ENCODE data around the gene GABBR2. TPM values are rescaled to one million over a fixed set of nuclear protein-coding genes. Genes with fewer than 3 reads are reported as not detected.
"Not testable (repeated sequence)": the region's sequence is repeated elsewhere in the genome, so short reads cannot be mapped to it uniquely, and the experiment has no call there.

GABBR2 gene
- total RNA-seq, 1 donor from 2014 or later = not detected

GRCh38 chr9:98503867-98504266 is 204.9 kb downstream of the GABBR2 start:
- Histone ChIP-seq H3K36me3 (ENCODE audit: control insufficient read depth, insufficient read depth, low read length) (no peaks in the 10 kb centered on the region), H3K4me3 (ENCODE audit: low read depth, low read length) (no peak overlapping the region), H3K27me3 (ENCODE audit: control insufficient read depth, insufficient read depth, low read length) (no peaks in the 10 kb centered on the region)
- no peak for FAIRE-seq
- DNase-seq (ENCODE audit: low read depth) = no peak
- TF ChIP-seq, protein P1, sequence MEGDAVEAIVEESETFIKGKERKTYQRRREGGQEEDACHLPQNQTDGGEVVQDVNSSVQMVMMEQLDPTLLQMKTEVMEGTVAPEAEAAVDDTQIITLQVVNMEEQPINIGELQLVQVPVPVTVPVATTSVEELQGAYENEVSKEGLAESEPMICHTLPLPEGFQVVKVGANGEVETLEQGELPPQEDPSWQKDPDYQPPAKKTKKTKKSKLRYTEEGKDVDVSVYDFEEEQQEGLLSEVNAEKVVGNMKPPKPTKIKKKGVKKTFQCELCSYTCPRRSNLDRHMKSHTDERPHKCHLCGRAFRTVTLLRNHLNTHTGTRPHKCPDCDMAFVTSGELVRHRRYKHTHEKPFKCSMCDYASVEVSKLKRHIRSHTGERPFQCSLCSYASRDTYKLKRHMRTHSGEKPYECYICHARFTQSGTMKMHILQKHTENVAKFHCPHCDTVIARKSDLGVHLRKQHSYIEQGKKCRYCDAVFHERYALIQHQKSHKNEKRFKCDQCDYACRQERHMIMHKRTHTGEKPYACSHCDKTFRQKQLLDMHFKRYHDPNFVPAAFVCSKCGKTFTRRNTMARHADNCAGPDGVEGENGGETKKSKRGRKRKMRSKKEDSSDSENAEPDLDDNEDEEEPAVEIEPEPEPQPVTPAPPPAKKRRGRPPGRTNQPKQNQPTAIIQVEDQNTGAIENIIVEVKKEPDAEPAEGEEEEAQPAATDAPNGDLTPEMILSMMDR (IDR thresholded peaks at IDR 0.05; ENCODE audit: insufficient read depth, low read length, severe bottlenecking) = no peak

DNA sequence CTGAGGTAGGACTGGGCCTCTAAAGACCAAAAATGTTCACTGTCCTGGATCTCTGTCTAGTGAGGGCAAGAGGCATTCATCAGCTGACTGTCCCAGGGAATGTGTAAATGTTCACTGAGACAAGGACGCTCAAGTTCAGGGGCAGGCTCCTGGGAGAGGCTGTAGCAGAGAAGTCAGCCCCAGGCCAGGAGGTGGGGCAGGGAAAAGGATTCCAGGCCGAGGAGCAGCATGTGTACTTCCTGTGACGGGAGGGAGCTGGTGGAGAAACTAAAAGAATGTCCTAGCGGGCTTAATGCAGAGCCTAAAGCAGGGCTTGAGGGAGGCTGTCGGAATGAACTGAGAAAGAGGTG is 205.8 kb downstream of the GABBR2 start:
- FAIRE-seq (no peak), DNase-seq (ENCODE audit: low read depth) (peak; percentile 31)
- TF ChIP-seq, protein P1 (IDR thresholded peaks at IDR 0.05; ENCODE audit: insufficient read depth, low read length, severe bottlenecking) = no peak
- H3K4me3 ChIP-seq (ENCODE audit: low read depth, low read length) = no peak overlapping the region
- no peaks in the 10 kb centered on the region for H3K36me3 ChIP-seq (ENCODE audit: control insufficient read depth, insufficient read depth, low read length)
- no peaks in the 10 kb centered on the region for H3K27me3 ChIP-seq (ENCODE audit: control insufficient read depth, insufficient read depth, low read length)

DNA sequence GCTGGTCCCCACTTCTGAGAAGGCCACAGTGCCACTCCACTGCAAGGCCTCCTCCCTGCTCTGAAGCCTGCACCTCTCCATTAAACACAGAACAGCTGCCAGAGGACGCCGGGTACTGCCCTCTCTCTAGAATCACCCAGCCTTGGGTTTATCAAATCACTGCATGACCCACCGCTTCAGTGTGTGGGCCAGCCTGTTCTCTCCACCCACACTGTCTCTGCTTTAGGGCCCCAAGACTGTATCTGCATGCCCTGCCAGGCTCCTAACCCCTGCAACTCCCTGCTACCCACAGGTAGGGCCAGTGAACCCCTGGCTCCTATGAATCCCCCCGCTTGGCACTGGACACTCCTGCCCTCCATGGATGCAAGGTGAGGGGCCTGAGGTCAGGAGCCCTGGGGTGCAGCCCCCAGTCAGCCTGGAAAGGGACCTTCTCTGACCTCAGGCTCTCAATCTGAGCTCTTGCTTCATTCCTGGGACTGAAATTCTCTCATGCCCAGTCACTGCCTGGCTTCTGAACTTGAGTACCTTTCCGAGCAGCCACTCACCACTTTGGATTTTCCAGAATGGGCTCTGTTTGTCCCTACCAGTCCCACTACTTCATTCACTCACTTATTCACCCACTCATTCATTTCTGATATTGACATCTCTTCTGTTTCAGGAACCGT is 206.3 kb downstream of the GABBR2 start:
- Histone ChIP-seq H3K36me3 (ENCODE audit: control insufficient read depth, insufficient read depth, low read length) (no peaks in the 10 kb centered on the region), H3K4me3 (ENCODE audit: low read depth, low read length) (no peak overlapping the region), H3K27me3 (ENCODE audit: control insufficient read depth, insufficient read depth, low read length) (no peaks in the 10 kb centered on the region)
- FAIRE-seq (no peak), DNase-seq (ENCODE audit: low read depth) (peak; percentile 63)
- TF ChIP-seq, protein P1 (IDR thresholded peaks at IDR 0.05; ENCODE audit: insufficient read depth, low read length, severe bottlenecking) = no peak

DNA sequence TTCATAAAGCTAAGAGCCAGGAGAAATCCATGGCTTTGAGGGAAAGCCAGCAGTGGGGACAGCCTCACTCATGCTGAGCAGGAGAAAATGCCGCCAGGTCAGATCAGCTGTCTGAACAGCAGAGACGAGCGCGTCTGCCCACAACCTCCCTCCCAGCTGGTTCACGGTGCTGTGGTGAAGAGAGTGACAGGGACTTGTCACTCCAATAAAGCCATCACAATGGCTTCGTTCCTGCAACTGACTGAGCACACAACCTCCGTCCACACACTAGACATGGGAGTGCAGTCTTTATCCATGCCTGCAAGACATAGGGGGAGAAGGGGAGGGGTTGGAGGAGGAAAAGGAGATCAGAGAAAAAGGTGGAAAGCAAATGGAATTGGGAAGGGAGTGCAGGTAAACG is 206.9 kb downstream of the GABBR2 start:
- no peak for DNase-seq (ENCODE audit: low read depth)
- no peaks in the 10 kb centered on the region for H3K27me3 ChIP-seq (ENCODE audit: control insufficient read depth, insufficient read depth, low read length)
- TF ChIP-seq, protein P1 (IDR thresholded peaks at IDR 0.05; ENCODE audit: insufficient read depth, low read length, severe bottlenecking) = no peak
- no peak for FAIRE-seq
- no peaks in the 10 kb centered on the region for H3K36me3 ChIP-seq (ENCODE audit: control insufficient read depth, insufficient read depth, low read length)
- H3K4me3 ChIP-seq (ENCODE audit: low read depth, low read length) = no peak overlapping the region

DNA sequence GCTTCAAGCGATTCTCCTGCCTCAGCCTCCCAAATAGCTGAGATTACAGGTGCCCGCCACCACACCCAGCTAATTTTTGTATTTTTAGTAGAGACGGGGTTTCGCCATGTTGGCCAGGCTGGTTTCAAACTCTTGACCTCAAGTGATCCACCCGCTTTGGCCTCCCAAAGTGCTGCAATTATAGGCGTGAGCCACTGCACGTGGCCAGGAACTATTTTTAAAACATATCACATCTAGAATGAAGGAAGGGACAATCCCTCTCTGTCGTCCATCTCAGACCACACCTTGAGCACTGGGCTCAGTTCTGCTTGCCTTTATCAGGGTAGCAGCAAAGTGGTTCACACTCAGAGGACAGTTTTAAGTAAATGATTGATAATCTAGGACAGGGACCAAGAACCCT is 207.5 kb downstream of the GABBR2 start:
- not testable (repeated sequence) for H3K36me3 ChIP-seq (ENCODE audit: control insufficient read depth, insufficient read depth, low read length); H3K4me3 ChIP-seq (ENCODE audit: low read depth, low read length); DNase-seq (ENCODE audit: low read depth); FAIRE-seq; H3K27me3 ChIP-seq (ENCODE audit: control insufficient read depth, insufficient read depth, low read length)

DNA sequence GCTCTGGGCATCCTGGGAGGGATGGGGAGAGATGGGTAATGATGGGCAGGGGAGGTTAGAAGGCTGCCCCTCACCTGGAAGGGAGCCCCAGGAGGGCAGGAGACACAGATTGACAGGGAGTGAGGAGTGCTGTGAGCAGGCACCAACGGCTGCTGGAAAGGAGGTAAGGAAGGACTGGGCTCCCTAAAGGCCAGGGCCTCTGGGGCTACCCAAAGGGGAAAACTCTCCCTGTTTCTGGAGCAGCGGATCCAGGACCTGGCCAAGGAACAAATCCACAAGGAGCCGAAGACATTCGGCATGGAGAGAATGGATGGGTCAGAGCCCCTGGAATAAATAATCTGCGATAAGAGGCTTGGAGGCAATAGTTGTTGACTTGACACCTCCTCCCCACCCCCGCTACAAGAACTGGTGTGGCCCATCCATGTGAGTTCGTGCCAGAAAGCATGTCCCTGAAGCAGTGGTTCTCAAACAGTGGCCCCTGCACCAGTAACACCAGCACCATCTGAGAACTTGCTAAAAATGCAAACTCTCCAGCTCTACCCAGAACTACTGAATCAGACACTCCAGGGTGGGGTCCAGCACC is 208.3 kb downstream of the GABBR2 start:
- DNase-seq (ENCODE audit: low read depth) (no peak), FAIRE-seq (no peak)
- H3K4me3 ChIP-seq (ENCODE audit: low read depth, low read length) = no peak overlapping the region
- no peaks in the 10 kb centered on the region for H3K27me3 ChIP-seq (ENCODE audit: control insufficient read depth, insufficient read depth, low read length)
- TF ChIP-seq, protein P1 (IDR thresholded peaks at IDR 0.05; ENCODE audit: insufficient read depth, low read length, severe bottlenecking) = no peak
- no peaks in the 10 kb centered on the region for H3K36me3 ChIP-seq (ENCODE audit: control insufficient read depth, insufficient read depth, low read length)

All from bronchial epithelial cell (primary cell).